Trophoblast cell (in vitro differentiated cells and primary cell): ENCODE measurements around the gene NAPG.
"Not testable (repeated sequence)": the region's sequence is repeated elsewhere in the genome, so short reads cannot be mapped to it uniquely, and the experiment has no call there.

Experiments used
- DNase-seq, 2 donors: peaks; one replicate each; pipeline ENCODE4 v3.0.0-alpha.2; 2016
- H2AFZ ChIP-seq: 2 replicates; pipeline ENCODE4 v1.6.1; 2013; ENCODE audit warnings: low read length, moderate library complexity, mild to moderate bottlenecking; ENCODE audit not compliant: insufficient read depth, poor library complexity
- H2AK5ac ChIP-seq: 2 replicates; pipeline ENCODE4 v1.6.1; 2013; ENCODE audit warnings: mild to moderate bottlenecking, low read length
- H2BK120ac ChIP-seq: 2 replicates; pipeline ENCODE4 v1.6.1; 2013; ENCODE audit warnings: low read length, mild to moderate bottlenecking, moderate library complexity; ENCODE audit not compliant: insufficient read depth, poor library complexity
- H2BK12ac ChIP-seq: 2 replicates; pipeline ENCODE4 v1.6.1; 2013; ENCODE audit warnings: mild to moderate bottlenecking, low read length, moderate library complexity
- H2BK5ac ChIP-seq: 2 replicates; pipeline ENCODE4 v1.6.1; 2013; ENCODE audit warnings: low read length, low read depth, moderate library complexity, mild to moderate bottlenecking; ENCODE audit not compliant: poor library complexity
- H3K14ac ChIP-seq: 2 replicates; pipeline ENCODE4 v1.6.1; 2013; ENCODE audit warnings: mild to moderate bottlenecking, low read length
- H3K18ac ChIP-seq: 2 replicates; pipeline ENCODE4 v1.6.1; 2013; ENCODE audit warnings: mild to moderate bottlenecking, low read length
- H3K23ac ChIP-seq: 2 replicates; pipeline ENCODE4 v1.6.1; 2013; ENCODE audit warnings: low read length
- H3K27ac ChIP-seq: 2 replicates; pipeline ENCODE4 v1.5.1; 2013; ENCODE audit warnings: low read depth, mild to moderate bottlenecking, inconsistent platforms, low read length, moderate library complexity
- H3K27me3 ChIP-seq: 2 replicates; pipeline ENCODE4 v1.6.1; 2013; ENCODE audit warnings: inconsistent platforms, mild to moderate bottlenecking, low read length, moderate library complexity; ENCODE audit not compliant: insufficient read depth
- H3K36me3 ChIP-seq, 2 experiments: 1 replicate in 1 of 2; 2 replicates in 1 of 2; pipeline ENCODE4 v1.6.1; 2013; ENCODE audit warnings: low read length in 2 of 2, mild to moderate bottlenecking in 2 of 2, moderate library complexity in 1 of 2; ENCODE audit not compliant: insufficient read depth in 2 of 2, control insufficient read depth in 1 of 2
- H3K4ac ChIP-seq: 2 replicates; pipeline ENCODE4 v1.6.1; 2013; ENCODE audit warnings: low read depth, mild to moderate bottlenecking, low read length, moderate library complexity
- H3K4me1 ChIP-seq, 2 experiments: 1 replicate in 1 of 2; 2 replicates in 1 of 2; pipeline ENCODE4 v1.6.1; 2013; ENCODE audit warnings: low read length in 2 of 2, mild to moderate bottlenecking in 2 of 2, moderate library complexity in 1 of 2; ENCODE audit not compliant: insufficient read depth in 2 of 2, control insufficient read depth in 1 of 2
- H3K4me2 ChIP-seq: 2 replicates; pipeline ENCODE4 v1.6.1; 2013; ENCODE audit warnings: inconsistent platforms, mild to moderate bottlenecking, low read length, moderate library complexity
- H3K4me3 ChIP-seq: 2 replicates; pipeline ENCODE4 v1.5.1; 2013; ENCODE audit warnings: mild to moderate bottlenecking, low read depth, low read length, inconsistent platforms
- H3K79me1 ChIP-seq: one replicate; pipeline ENCODE4 v1.6.1; 2013; ENCODE audit warnings: low read length
- H3K79me2 ChIP-seq: 2 replicates; pipeline ENCODE4 v1.6.1; 2013; ENCODE audit warnings: low read length, mild to moderate bottlenecking; ENCODE audit not compliant: control insufficient read depth, insufficient read depth, poor library complexity
- H3K9ac ChIP-seq: 2 replicates; pipeline ENCODE4 v1.6.1; 2013; ENCODE audit warnings: mild to moderate bottlenecking, low read length
- H3K9me3 ChIP-seq: 2 replicates; pipeline ENCODE4 v1.6.1; 2013; ENCODE audit warnings: low read depth, mild to moderate bottlenecking, control low read depth, inconsistent platforms, low read length; ENCODE audit not compliant: insufficient read depth
- H4K12ac ChIP-seq: 2 replicates; pipeline ENCODE4 v1.6.1; 2013; ENCODE audit warnings: low read depth, mild to moderate bottlenecking, low read length, moderate library complexity
- H4K8ac ChIP-seq: 2 replicates; pipeline ENCODE4 v1.6.1; 2013; ENCODE audit warnings: low read depth, mild to moderate bottlenecking, low read length, moderate library complexity
- H4K91ac ChIP-seq: one replicate; pipeline ENCODE4 v1.6.1; 2013; ENCODE audit warnings: low read depth, mild to moderate bottlenecking, low read length, moderate library complexity
- WGBS: extraction: QIAGEN DNeasy Blood & Tissue Kit; methylation state at CpG from one replicate; pipeline ENCODE4 v1.1.7; 2013; ENCODE audit warnings: missing lambda C conversion rate; ENCODE audit not compliant: insufficient read length, insufficient coverage; ENCODE audit errors: extremely low coverage; 5-methylcytosine and 5-hydroxymethylcytosine counted together

The NAPG gene

GRCh38 chr18:10504723-10505122, 21.1 kb upstream of the NAPG start:
- H2BK120ac ChIP-seq = no peak overlapping the region
- H3K79me2 ChIP-seq = no peaks in the 10 kb centered on the region
- no peak overlapping the region for H3K27ac ChIP-seq
- H3K4me1 ChIP-seq = no peaks in the 10 kb centered on the region
- H4K91ac ChIP-seq = no peak overlapping the region
- no peak overlapping the region for H3K23ac ChIP-seq
- no peak overlapping the region for H3K14ac ChIP-seq
- no peaks in the 10 kb centered on the region for H3K79me1 ChIP-seq
- H3K9me3 ChIP-seq = peaks cover 7% of the 10 kb centered on the region
- WGBS = no CpG with 5 or more reads among the region's 1 CpG
- no peak overlapping the region for H2BK12ac ChIP-seq
- no peaks in the 10 kb centered on the region for H3K27me3 ChIP-seq
- H3K9ac ChIP-seq = no peak overlapping the region
- no peak overlapping the region for H2BK5ac ChIP-seq
- no peak overlapping the region for H3K4me3 ChIP-seq
- no peak for DNase-seq
- H2AFZ ChIP-seq = no peak overlapping the region
- H3K36me3 ChIP-seq = no peaks in the 10 kb centered on the region
- H2AK5ac ChIP-seq = no peak overlapping the region
- no peak overlapping the region for H4K8ac ChIP-seq
- H3K4ac ChIP-seq = no peak overlapping the region
- no peak overlapping the region for H3K18ac ChIP-seq
- H4K12ac ChIP-seq = no peak overlapping the region
- no peak overlapping the region for H3K4me2 ChIP-seq

- not testable (repeated sequence) for H3K9me3 ChIP-seq, H3K27ac ChIP-seq, H4K91ac ChIP-seq, H3K23ac ChIP-seq, H2BK120ac ChIP-seq, H3K14ac ChIP-seq, H3K27me3 ChIP-seq, H4K12ac ChIP-seq, H3K4me3 ChIP-seq, H2AFZ ChIP-seq, H3K4me1 ChIP-seq, H3K36me3 ChIP-seq, DNase-seq, H2AK5ac ChIP-seq, H4K8ac ChIP-seq, H3K18ac ChIP-seq, H2BK12ac ChIP-seq, H2BK5ac ChIP-seq, H3K4ac ChIP-seq, H3K9ac ChIP-seq, H3K79me1 ChIP-seq, H3K79me2 ChIP-seq, H3K4me2 ChIP-seq
- no CpG with 5 or more reads among the region's 19 CpGs for WGBS
Observed at GRCh38 chr18:10505892-10506291, 19.9 kb upstream of the NAPG start.

GRCh38 chr18:10508591-10508990, 17.2 kb upstream of the NAPG start:
- no peaks in the 10 kb centered on the region for H3K4me1 ChIP-seq
- H3K79me2 ChIP-seq = no peaks in the 10 kb centered on the region
- no peaks in the 10 kb centered on the region for H3K79me1 ChIP-seq
- no peak overlapping the region for H3K4me2 ChIP-seq
- H2BK5ac ChIP-seq = no peak overlapping the region
- no peak overlapping the region for H2AK5ac ChIP-seq
- no peaks in the 10 kb centered on the region for H3K27me3 ChIP-seq
- no peak overlapping the region for H3K23ac ChIP-seq
- H3K4ac ChIP-seq = no peak overlapping the region
- H3K4me3 ChIP-seq = no peak overlapping the region
- H2BK12ac ChIP-seq = no peak overlapping the region
- H4K91ac ChIP-seq = no peak overlapping the region
- H4K12ac ChIP-seq = no peak overlapping the region
- no peak overlapping the region for H3K9ac ChIP-seq
- no peak overlapping the region for H4K8ac ChIP-seq
- H3K9me3 ChIP-seq = peaks cover 7% of the 10 kb centered on the region
- H3K18ac ChIP-seq = no peak overlapping the region
- DNase-seq = no peak
- no peak overlapping the region for H3K27ac ChIP-seq
- H2AFZ ChIP-seq = no peak overlapping the region
- H3K14ac ChIP-seq = no peak overlapping the region
- no peaks in the 10 kb centered on the region for H3K36me3 ChIP-seq
- H2BK120ac ChIP-seq = no peak overlapping the region

GRCh38 chr18:10511236-10511635, 14.6 kb upstream of the NAPG start:
- Histone ChIP-seq H3K4me2 (no peak overlapping the region), H3K9me3 (peaks cover 7% of the 10 kb centered on the region), H3K79me2 (no peaks in the 10 kb centered on the region), H3K18ac (no peak overlapping the region), H2AK5ac (no peak overlapping the region), H3K9ac (no peak overlapping the region), H3K23ac (no peak overlapping the region), H4K8ac (no peak overlapping the region), H3K79me1 (no peaks in the 10 kb centered on the region), H3K4me3 (no peak overlapping the region), H3K4me1 (no peaks in the 10 kb centered on the region), H3K27me3 (no peaks in the 10 kb centered on the region), H3K27ac (no peak overlapping the region), H3K14ac (no peak overlapping the region), H2BK12ac (no peak overlapping the region), H3K36me3 (no peaks in the 10 kb centered on the region), H2BK120ac (no peak overlapping the region), H2BK5ac (no peak overlapping the region), H2AFZ (no peak overlapping the region), H4K12ac (no peak overlapping the region), H4K91ac (no peak overlapping the region), H3K4ac (no peak overlapping the region)
- WGBS = no CpG with 5 or more reads among the region's 2 CpGs
- DNase-seq = no peak

- Histone ChIP-seq H3K4ac (no peak overlapping the region), H3K27me3 (no peaks in the 10 kb centered on the region), H3K9ac (no peak overlapping the region), H3K4me2 (no peak overlapping the region), H3K79me1 (no peaks in the 10 kb centered on the region), H3K4me3 (no peak overlapping the region), H2BK5ac (no peak overlapping the region), H3K36me3 (no peaks in the 10 kb centered on the region), H2AFZ (no peak overlapping the region), H2AK5ac (no peak overlapping the region), H4K91ac (no peak overlapping the region), H3K79me2 (no peaks in the 10 kb centered on the region), H2BK12ac (no peak overlapping the region), H3K14ac (no peak overlapping the region), H3K27ac (no peak overlapping the region), H3K9me3 (peaks cover 2% of the 10 kb centered on the region), H4K8ac (no peak overlapping the region), H3K18ac (no peak overlapping the region), H3K23ac (no peak overlapping the region), H4K12ac (no peak overlapping the region), H3K4me1 (no peaks in the 10 kb centered on the region), H2BK120ac (no peak overlapping the region)
- no CpG with 5 or more reads among the region's 3 CpGs for WGBS
- no peak for DNase-seq
Observed at GRCh38 chr18:10514082-10514481, 11.7 kb upstream of the NAPG start.
